ENCODE data around the gene PSMB8.
"Not testable (repeated sequence)": the region's sequence is repeated elsewhere in the genome, so short reads cannot be mapped to it uniquely, and the experiment has no call there.

PSMB8 gene

GRCh38 chr6:32836873-32837272 lies 7.0 kb downstream of the PSMB8 start:
- DNase-seq = no peak

GRCh38 chr6:32835167-32835893 lies 8.5 kb downstream of the PSMB8 start:
- DNase-seq = no peak

GRCh38 chr6:32833664-32834063 lies 10.2 kb downstream of the PSMB8 start:
- DNase-seq = no peak

GRCh38 chr6:32832535-32832934 lies 11.3 kb downstream of the PSMB8 start:
- no peak for DNase-seq

DNA sequence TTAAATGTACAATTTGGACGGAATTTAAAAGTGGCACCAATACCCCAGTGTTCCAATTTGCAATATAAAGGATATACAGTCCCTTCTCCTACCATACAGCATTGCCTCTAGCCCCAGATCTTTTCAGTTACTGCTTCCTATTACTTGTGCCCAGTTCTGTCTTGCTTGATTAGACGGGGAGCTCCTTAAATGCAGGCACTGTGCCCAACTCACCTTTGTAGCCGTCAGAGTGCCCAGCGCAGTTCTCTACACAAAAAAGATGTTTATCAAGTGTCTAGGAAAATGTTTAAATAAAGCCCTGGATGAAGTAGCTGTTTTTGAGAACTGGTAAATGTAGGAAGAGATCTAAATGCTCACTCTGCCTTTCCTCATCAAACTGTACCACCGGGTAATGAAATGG lies 12.9 kb downstream of the PSMB8 start:
- no peak for DNase-seq

- no peak for DNase-seq
These were observed 13.8 kb downstream of the PSMB8 start for GRCh38 chr6:32830017-32830416.

DNA sequence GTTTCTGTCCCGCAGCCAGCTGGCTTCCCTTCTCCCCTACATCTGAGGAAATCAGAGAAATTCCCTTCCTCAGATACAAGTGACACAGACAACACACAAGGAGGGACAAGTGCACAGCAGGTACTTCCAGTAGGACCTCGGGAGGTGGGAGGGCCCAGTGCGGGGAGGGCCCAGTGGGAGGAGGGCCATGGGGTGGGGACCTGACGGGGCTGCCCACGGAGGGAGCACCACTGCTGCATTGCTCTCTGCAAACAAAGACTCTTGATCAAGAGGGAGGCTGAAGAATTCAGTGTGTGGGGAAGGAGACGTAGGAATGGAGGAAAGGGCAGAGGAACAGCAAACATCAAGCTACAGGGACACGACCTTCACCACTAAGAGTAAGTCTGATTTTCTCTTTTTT lies 14.4 kb downstream of the PSMB8 start:
- DNase-seq = no peak

GRCh38 chr6:32827025-32827424 lies 16.8 kb downstream of the PSMB8 start:
- no peak for DNase-seq

- no peak for DNase-seq
These were observed 17.9 kb downstream of the PSMB8 start for GRCh38 chr6:32825966-32826365.

DNA sequence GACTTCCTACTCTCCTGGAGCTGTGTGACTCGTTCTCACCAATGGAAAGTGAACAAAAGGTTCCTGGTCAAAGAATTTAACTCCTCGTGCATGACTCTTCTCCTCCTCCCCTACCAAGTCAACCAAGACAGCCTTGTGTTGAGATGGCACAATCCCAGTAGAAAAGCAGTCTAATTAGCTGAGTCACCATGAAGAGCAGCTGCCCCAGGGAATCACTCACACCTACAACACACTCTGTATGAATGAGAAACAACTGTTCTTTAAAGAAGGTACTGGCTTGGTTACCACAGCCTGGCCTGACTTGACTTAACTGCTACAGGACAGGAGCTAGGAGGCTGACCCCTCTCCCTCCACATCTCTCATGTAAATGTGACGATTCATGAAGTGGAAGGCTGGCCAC lies 24.1 kb downstream of the PSMB8 start:
- DNase-seq = no peak

DNA sequence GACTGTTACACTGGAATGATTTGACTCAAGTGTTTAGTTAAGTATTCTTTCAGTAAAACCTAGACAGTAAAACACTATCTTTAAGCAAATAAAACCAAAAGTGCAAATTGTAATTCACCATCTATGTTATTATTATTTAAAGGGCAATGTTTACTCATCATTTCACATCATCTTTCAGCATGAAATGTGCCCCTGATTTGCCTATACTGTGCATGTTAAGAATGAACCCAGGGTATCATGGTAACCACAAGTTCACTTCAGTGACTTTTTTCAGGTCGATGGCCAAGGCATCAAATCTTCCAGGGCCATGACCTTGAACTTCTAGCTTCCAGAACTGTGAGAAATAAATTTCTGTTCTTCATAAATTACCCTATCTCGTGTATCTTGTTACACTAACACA lies 25.0 kb downstream of the PSMB8 start:
- DNase-seq = no peak

- DNase-seq = peak; percentile 43
These were observed 27.1 kb downstream of the PSMB8 start, which contains the start of gene HLA-DOB for GRCh38 chr6:32816746-32817204. Gene HLA-DOB (minus strand): TSS chr6:32817002. CDS start chr6:32816951, 51 bp downstream.

GRCh38 chr6:32815996-32816395 lies 27.9 kb downstream of the PSMB8 start:
- DNase-seq = no peak

DNA sequence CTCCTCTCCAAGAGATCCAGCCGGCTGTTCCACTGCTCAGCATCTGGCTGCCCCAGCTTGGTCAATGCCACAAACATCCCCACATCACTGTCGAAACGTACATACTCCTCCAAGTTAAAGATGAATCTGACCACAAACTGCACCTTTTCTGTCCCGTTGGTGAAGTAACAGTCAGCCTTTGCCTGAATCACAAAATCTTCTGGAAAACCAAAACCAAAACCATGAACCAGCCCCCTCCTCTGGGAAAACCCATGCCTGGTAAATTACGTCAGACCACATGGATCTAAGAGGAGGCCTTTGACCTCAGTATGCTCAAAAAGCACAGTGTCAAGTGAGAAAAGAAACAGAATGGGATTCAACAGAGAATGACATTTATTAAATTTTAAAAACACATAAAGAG lies 28.7 kb downstream of the PSMB8 start:
- no peak for DNase-seq

DNA sequence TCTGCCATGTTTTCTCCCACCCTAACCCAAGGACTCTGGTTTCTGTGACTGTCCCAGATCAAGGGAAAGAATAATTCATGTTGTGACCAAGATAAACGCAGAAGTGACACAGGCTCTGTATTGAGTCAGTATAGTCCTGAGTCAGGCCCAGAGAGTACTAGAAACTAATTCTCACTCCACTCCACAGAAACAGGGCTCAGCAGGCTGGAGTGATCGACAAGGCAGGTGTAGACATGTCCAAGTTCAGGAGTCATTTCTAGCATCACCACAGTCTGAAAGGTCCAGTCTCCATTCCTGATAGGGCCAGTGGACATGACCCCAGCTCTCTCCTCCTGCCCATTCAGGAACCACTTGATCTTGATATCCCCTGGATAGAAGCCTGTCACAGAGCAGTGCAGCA lies 29.7 kb downstream of the PSMB8 start:
- DNase-seq = no peak

- DNase-seq = no peak
These were observed 34.7 kb downstream of the PSMB8 start for GRCh38 chr6:32809171-32809570.

- DNase-seq = no peak
These were observed 36.7 kb downstream of the PSMB8 start for GRCh38 chr6:32807020-32807580.

GRCh38 chr6:32805404-32805803 lies 38.4 kb downstream of the PSMB8 start:
- DNase-seq = not testable (repeated sequence)

GRCh38 chr6:32803416-32803815 lies 40.4 kb downstream of the PSMB8 start:
- DNase-seq = no peak

DNA sequence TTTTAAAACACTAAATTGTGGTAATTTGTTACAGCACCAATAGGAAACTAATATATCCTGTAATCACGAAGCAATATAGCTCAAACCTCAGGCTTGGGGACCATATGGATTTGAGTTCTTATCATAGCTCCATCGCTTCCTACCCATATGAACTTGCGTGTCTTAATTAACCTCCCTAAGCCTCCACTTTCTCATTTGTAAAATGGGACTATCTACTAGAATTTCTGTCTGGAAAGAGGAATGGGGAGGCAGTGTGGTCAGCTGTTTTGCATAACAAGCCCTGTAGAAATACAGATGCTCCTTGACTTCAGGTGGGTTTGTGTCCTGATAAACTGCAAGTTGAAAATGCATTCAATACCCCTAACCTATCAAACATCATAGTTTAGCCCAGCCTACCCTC lies 44.1 kb downstream of the PSMB8 start:
- no peak for DNase-seq

DNA sequence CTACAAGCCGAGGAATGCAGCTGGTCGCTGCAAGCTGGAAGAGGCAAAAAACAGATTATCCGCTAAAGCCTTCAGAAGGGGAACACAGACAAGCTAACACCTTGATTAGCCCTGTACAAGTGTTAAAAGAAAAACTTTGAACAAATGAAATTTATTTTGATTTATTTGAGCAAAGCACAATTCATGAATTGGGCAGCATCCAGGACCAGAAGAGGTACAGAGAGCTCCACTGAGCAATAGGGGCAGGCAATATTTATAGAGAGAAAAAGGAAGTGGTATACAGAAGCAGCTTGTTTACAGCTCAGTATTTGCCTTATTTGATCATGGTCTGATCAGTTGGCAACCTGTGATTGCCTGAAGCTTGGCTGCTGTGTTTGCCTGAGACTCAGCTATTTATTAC lies 44.7 kb downstream of the PSMB8 start:
- DNase-seq = no peak

- peak; percentile 75 for DNase-seq
These were observed 46.7 kb downstream of the PSMB8 start for GRCh38 chr6:32796848-32797776.

- DNase-seq = no peak
These were observed 49.3 kb downstream of the PSMB8 start for GRCh38 chr6:32794510-32794909.

All from CD4-positive, alpha-beta T cell treated with Interleukin-21 for 1 hour (primary cell).